ENCODE results near the gene RFTN1. TPM values are rescaled to one million over a fixed set of nuclear protein-coding genes. Genes with fewer than 3 reads are reported as not detected.

The RFTN1 gene
- total RNA-seq, 6 experiments from 2014 or later = 15.1 to 36.0 (median 19.8) TPM

- TF ChIP-seq, protein P1, sequence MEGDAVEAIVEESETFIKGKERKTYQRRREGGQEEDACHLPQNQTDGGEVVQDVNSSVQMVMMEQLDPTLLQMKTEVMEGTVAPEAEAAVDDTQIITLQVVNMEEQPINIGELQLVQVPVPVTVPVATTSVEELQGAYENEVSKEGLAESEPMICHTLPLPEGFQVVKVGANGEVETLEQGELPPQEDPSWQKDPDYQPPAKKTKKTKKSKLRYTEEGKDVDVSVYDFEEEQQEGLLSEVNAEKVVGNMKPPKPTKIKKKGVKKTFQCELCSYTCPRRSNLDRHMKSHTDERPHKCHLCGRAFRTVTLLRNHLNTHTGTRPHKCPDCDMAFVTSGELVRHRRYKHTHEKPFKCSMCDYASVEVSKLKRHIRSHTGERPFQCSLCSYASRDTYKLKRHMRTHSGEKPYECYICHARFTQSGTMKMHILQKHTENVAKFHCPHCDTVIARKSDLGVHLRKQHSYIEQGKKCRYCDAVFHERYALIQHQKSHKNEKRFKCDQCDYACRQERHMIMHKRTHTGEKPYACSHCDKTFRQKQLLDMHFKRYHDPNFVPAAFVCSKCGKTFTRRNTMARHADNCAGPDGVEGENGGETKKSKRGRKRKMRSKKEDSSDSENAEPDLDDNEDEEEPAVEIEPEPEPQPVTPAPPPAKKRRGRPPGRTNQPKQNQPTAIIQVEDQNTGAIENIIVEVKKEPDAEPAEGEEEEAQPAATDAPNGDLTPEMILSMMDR (IDR thresholded peaks at IDR 0.05) = no peak
- H3K4me1 ChIP-seq = peaks cover 0 to 5% (median 3%) of the 10 kb centered on the region in 4 donors
- no peak for ATAC-seq
- no peak overlapping the region for H3K4me3 ChIP-seq
- WGBS (ENCODE audit: insufficient coverage, low coverage, low lambda C conversion rate, missing lambda C conversion rate) = 82% methylated on average over 5 of the region's 5 CpGs
- intact Hi-C loops (cut with DNase I) = no loop called here
- no peaks in the 10 kb centered on the region for H3K27me3 ChIP-seq
- DNase-seq = no peak
- peaks cover 0 to 34% (median 9%) of the 10 kb centered on the region in 4 donors for H3K36me3 ChIP-seq
- H3K27ac ChIP-seq = no peak overlapping the region
- no peaks in the 10 kb centered on the region for H3K9me3 ChIP-seq
These were observed 196.5 kb downstream of the RFTN1 start for GRCh38 chr3:16316847-16317560.

- H3K27ac ChIP-seq = no peak overlapping the region
- no peak for ATAC-seq
- no peaks in the 10 kb centered on the region for H3K9me3 ChIP-seq
- no peak for TF ChIP-seq POLR2A (IDR thresholded peaks at IDR 0.05)
- TF ChIP-seq, protein P1 (IDR thresholded peaks at IDR 0.05) = no peak
- intact Hi-C loops (cut with DNase I) = no loop called here
- H3K27me3 ChIP-seq = no peaks in the 10 kb centered on the region
- DNase-seq = no peak
- 100% methylated on average over 1 of the region's 3 CpGs for WGBS (ENCODE audit: insufficient coverage, low coverage, low lambda C conversion rate, missing lambda C conversion rate)
- H3K4me1 ChIP-seq = peaks cover 0 to 11% (median 5%) of the 10 kb centered on the region in 4 donors
- no peak overlapping the region for H3K4me3 ChIP-seq
- H3K36me3 ChIP-seq = peaks cover 0 to 29% (median 9%) of the 10 kb centered on the region in 4 donors
These were observed 197.1 kb downstream of the RFTN1 start for GRCh38 chr3:16316396-16316795.

- ATAC-seq (no peak), DNase-seq (no peak)
- 92% methylated on average over 4 of the region's 7 CpGs for WGBS (ENCODE audit: insufficient coverage, low coverage, low lambda C conversion rate, missing lambda C conversion rate)
- Histone ChIP-seq H3K4me3 (no peak overlapping the region), H3K27me3 (no peaks in the 10 kb centered on the region), H3K4me1 (peaks cover 0 to 13% (median 5%) of the 10 kb centered on the region in 4 donors), H3K36me3 (peaks cover 0 to 26% (median 9%) of the 10 kb centered on the region in 4 donors), H3K9me3 (no peaks in the 10 kb centered on the region), H3K27ac (no peak overlapping the region)
- TF ChIP-seq, protein P1 (IDR thresholded peaks at IDR 0.05) = no peak
- intact Hi-C loops (cut with DNase I) = no loop called here
These were observed 197.9 kb downstream of the RFTN1 start for GRCh38 chr3:16315623-16316022.

- DNase-seq (no peak), ATAC-seq (no peak)
- Histone ChIP-seq H3K27ac (no peak overlapping the region), H3K4me1 (peaks cover 0 to 13% (median 5%) of the 10 kb centered on the region in 4 donors), H3K9me3 (no peaks in the 10 kb centered on the region), H3K36me3 (peaks cover 0 to 26% (median 7%) of the 10 kb centered on the region in 4 donors), H3K4me3 (no peak overlapping the region), H3K27me3 (no peaks in the 10 kb centered on the region)
- intact Hi-C loops (cut with DNase I) = no loop called here
- TF ChIP-seq POLR2A (IDR thresholded peaks at IDR 0.05) = no peak
- TF ChIP-seq, protein P1 (IDR thresholded peaks at IDR 0.05) = no peak
- 34% methylated on average over 2 of the region's 5 CpGs for WGBS (ENCODE audit: insufficient coverage, low coverage, low lambda C conversion rate, missing lambda C conversion rate)
These were observed 199.4 kb downstream of the RFTN1 start for GRCh38 chr3:16313886-16314645.
